GM23248 (cell line): ENCODE results near the gene RTN3. TPM values are rescaled to one million over a fixed set of nuclear protein-coding genes. Genes with fewer than 3 reads are reported as not detected.

Experiments
- DNase-seq: peaks from one replicate; pipeline ENCODE4 v3.0.0-alpha.2; 2015
- H2AFZ ChIP-seq: fragments of 200-600 bp; sonication (generic); 2 replicates; pipeline ENCODE4 v1.6.1; 2016; ENCODE audit warnings: antibody characterized with exemption
- H3F3A ChIP-seq: fragments of 200-600 bp; sonication (generic); 2 replicates; pipeline ENCODE4 v1.6.1; 2016; ENCODE audit warnings: mild to moderate bottlenecking, antibody characterized with exemption, mixed run types; ENCODE audit not compliant: insufficient read depth
- H3K27ac ChIP-seq: fragments of 200-600 bp; sonication (generic); 2 replicates; pipeline ENCODE4 v1.5.1; 2016; ENCODE audit warnings: mild to moderate bottlenecking
- H3K27me3 ChIP-seq: fragments of 200-600 bp; sonication (generic); replicated peaks from 2 replicates; pipeline ENCODE4 v1.6.1; 2016; ENCODE audit warnings: mild to moderate bottlenecking; ENCODE audit not compliant: insufficient read depth
- H3K36me3 ChIP-seq: fragments of 200-600 bp; sonication (generic); 2 replicates; pipeline ENCODE4 v1.6.1; 2016; ENCODE audit warnings: low read depth, mild to moderate bottlenecking
- H3K4me1 ChIP-seq: fragments of 200-600 bp; sonication (generic); 2 replicates; pipeline ENCODE4 v1.6.1; 2016; ENCODE audit warnings: mild to moderate bottlenecking; ENCODE audit not compliant: insufficient read depth
- H3K4me2 ChIP-seq: fragments of 200-600 bp; sonication (generic); one replicate; pipeline ENCODE4 v1.6.1; 2016; ENCODE audit warnings: mild to moderate bottlenecking; ENCODE audit not compliant: unreplicated experiment
- H3K4me3 ChIP-seq: fragments of 200-600 bp; sonication (generic); 2 replicates; pipeline ENCODE4 v1.5.1; 2016; ENCODE audit warnings: mild to moderate bottlenecking
- H3K79me2 ChIP-seq: fragments of 200-600 bp; sonication (generic); 2 replicates; pipeline ENCODE4 v1.6.1; 2016; ENCODE audit warnings: mild to moderate bottlenecking; ENCODE audit not compliant: insufficient read depth
- H3K9ac ChIP-seq: fragments of 200-600 bp; sonication (generic); 2 replicates; pipeline ENCODE4 v1.6.1; 2016; ENCODE audit warnings: mild to moderate bottlenecking
- H3K9me2 ChIP-seq: fragments of 200-600 bp; sonication (generic); 2 replicates; pipeline ENCODE4 v1.6.1; 2016; ENCODE audit warnings: mixed run types, mild to moderate bottlenecking, moderate library complexity; ENCODE audit not compliant: insufficient read depth
- H3K9me3 ChIP-seq: fragments of 200-600 bp; sonication (generic); one replicate; pipeline ENCODE4 v1.6.1; 2017; ENCODE audit warnings: low read depth
- H4K20me1 ChIP-seq: fragments of 200-600 bp; sonication (generic); 2 replicates; pipeline ENCODE4 v1.6.0; 2016; ENCODE audit not compliant: insufficient read depth
- EZH2 ChIP-seq: fragments of 200-600 bp; sonication (generic); IDR thresholded peaks from 2 replicates; pipeline ENCODE4 v1.6.1; 2018; ENCODE audit warnings: antibody characterized with exemption, mild to moderate bottlenecking; ENCODE audit not compliant: insufficient read depth, poor library complexity, severe bottlenecking
- EZH2phosphoT487 ChIP-seq: fragments of 200-600 bp; sonication (generic); IDR thresholded peaks from 2 replicates; pipeline ENCODE4 v1.6.1; 2018; ENCODE audit warnings: antibody characterized with exemption, moderate library complexity, mild to moderate bottlenecking, low read depth; ENCODE audit not compliant: insufficient read depth
- WGBS, 2 experiments: methylation state at CpG; one replicate each; pipeline ENCODE4 v1.1.6; 2015 to 2017; ENCODE audit warnings: low lambda C conversion rate in 2 of 2, low coverage in 1 of 2; ENCODE audit errors: missing lambda C conversion rate in 2 of 2; 5-methylcytosine and 5-hydroxymethylcytosine counted together
- in situ Hi-C: fragments of 300-500 bp; cut with MboI; formaldehyde crosslinking; loops from 2 replicates; pipeline ENCODE4 v1.15.0; 2020
- polyA plus RNA-seq: library from polyadenylated mRNA; unstranded; fragments of >200 nt; fragmentation: Nextera tagmentation; extraction: Ambion mirVana; gene quantifications from 2 replicates; pipeline ENCODE4 v1.2.1, GENCODE V29; 2016
- total RNA-seq: library from RNA; depleted of rRNA; stranded (reverse); fragments of >200 nt; shearing (Covaris generic); gene quantifications from 2 replicates; pipeline ENCODE4 v1.2.3, GENCODE V29; 2014

The RTN3 gene
- total and polyA plus RNA-seq, 2 experiments from 2014 or later = 113 to 123 TPM

GRCh38 chr11:63708764-63709163, 27.5 kb downstream of the RTN3 start:
- H3K79me2 ChIP-seq = peaks cover 98% of the 10 kb centered on the region
- TF ChIP-seq EZH2phosphoT487 (no peak), EZH2 (no peak)
- in situ Hi-C loops = no loop called here
- H3K9me2 ChIP-seq = no peaks in the 10 kb centered on the region
- no peaks in the 10 kb centered on the region for H3K27me3 ChIP-seq
- H3K9me3 ChIP-seq = no peaks in the 10 kb centered on the region
- DNase-seq = no peak
- 93 to 100% methylated on average over 1 of the region's 1 CpG for WGBS, 2 experiments
- H4K20me1 ChIP-seq = no peaks in the 10 kb centered on the region; the same call in 1 of the 2 replicates
- no peaks in the 10 kb centered on the region for H3K36me3 ChIP-seq
- peaks cover 21% of the 10 kb centered on the region for H3K4me1 ChIP-seq
- no peak overlapping the region for H3K4me3 ChIP-seq
- peaks cover 6% of the 10 kb centered on the region; the same call in 1 of the 2 replicates for H3F3A ChIP-seq
- H3K9ac ChIP-seq = no peak overlapping the region
- H3K27ac ChIP-seq = no peak overlapping the region
- no peak overlapping the region for H2AFZ ChIP-seq
- no peak overlapping the region for H3K4me2 ChIP-seq

GRCh38 chr11:63709336-63709884, 28.1 kb downstream of the RTN3 start:
- no peak overlapping the region for H2AFZ ChIP-seq
- H3K4me2 ChIP-seq = no peak overlapping the region
- H3K36me3 ChIP-seq = no peaks in the 10 kb centered on the region
- whole genome bisulfite sequencing, 2 experiments = 49 to 59% methylated on average over 3 of the region's 3 CpGs
- no peaks in the 10 kb centered on the region for H3K9me2 ChIP-seq
- TF ChIP-seq EZH2 (no peak), EZH2phosphoT487 (no peak)
- no peaks in the 10 kb centered on the region for H3K9me3 ChIP-seq
- no peak overlapping the region for H3K4me3 ChIP-seq
- no peaks in the 10 kb centered on the region; the same call in 1 of the 2 replicates for H4K20me1 ChIP-seq
- H3F3A ChIP-seq = peaks cover 6% of the 10 kb centered on the region; the same call in 1 of the 2 replicates
- H3K79me2 ChIP-seq = peaks cover 98% of the 10 kb centered on the region
- peak; percentile 14 for DNase-seq
- in situ Hi-C loops = no loop called here
- H3K27me3 ChIP-seq = no peaks in the 10 kb centered on the region
- no peak overlapping the region for H3K27ac ChIP-seq
- H3K9ac ChIP-seq = no peak overlapping the region
- peaks cover 21% of the 10 kb centered on the region for H3K4me1 ChIP-seq

GRCh38 chr11:63710476-63711217, 29.3 kb downstream of the RTN3 start:
- Histone ChIP-seq H2AFZ (no peak overlapping the region), H3K9ac (peak overlapping the region; percentile 24), H3F3A (peaks cover 7% of the 10 kb centered on the region; the same call in 1 of the 2 replicates), H3K9me2 (no peaks in the 10 kb centered on the region), H3K4me2 (peak overlapping the region; percentile 39), H4K20me1 (no peaks in the 10 kb centered on the region; the same call in 1 of the 2 replicates), H3K27me3 (no peaks in the 10 kb centered on the region), H3K9me3 (no peaks in the 10 kb centered on the region), H3K4me1 (peaks cover 23% of the 10 kb centered on the region), H3K79me2 (peaks cover 98% of the 10 kb centered on the region), H3K36me3 (no peaks in the 10 kb centered on the region), H3K4me3 (no peak overlapping the region), H3K27ac (peak overlapping the region; percentile 68)
- 49 to 53% methylated on average over 11 of the region's 11 CpGs for WGBS, 2 experiments
- TF ChIP-seq EZH2phosphoT487 = no peak
- TF ChIP-seq EZH2 = no peak
- peak; percentile 84 for DNase-seq
- in situ Hi-C loops = no loop called here

GRCh38 chr11:63711838-63712237, 30.5 kb downstream of the RTN3 start:
- Histone ChIP-seq H3K27me3 (no peaks in the 10 kb centered on the region), H4K20me1 (no peaks in the 10 kb centered on the region; the same call in 1 of the 2 replicates), H2AFZ (no peak overlapping the region), H3K9me2 (no peaks in the 10 kb centered on the region), H3K27ac (peak overlapping the region; percentile 68; the same call in 1 of the 2 replicates), H3F3A (peaks cover 11% of the 10 kb centered on the region; the same call in 1 of the 2 replicates), H3K4me1 (peaks cover 27% of the 10 kb centered on the region), H3K36me3 (no peaks in the 10 kb centered on the region), H3K79me2 (peaks cover 97% of the 10 kb centered on the region), H3K4me2 (no peak overlapping the region), H3K9me3 (no peaks in the 10 kb centered on the region), H3K4me3 (no peak overlapping the region), H3K9ac (no peak overlapping the region)
- TF ChIP-seq EZH2phosphoT487 (no peak), EZH2 (no peak)
- WGBS, 2 experiments = 92 to 93% methylated on average over 6 of the region's 6 CpGs
- in situ Hi-C loops = no loop called here
- DNase-seq = no peak
